Central memory CD4-positive, alpha-beta T cell (primary cell): Measurements from ENCODE around the gene MEX3B.

ENCODE experiments used
- DNase-seq: peaks from one replicate; pipeline ENCODE4 v3.0.0; 2022
- total RNA-seq, 3 experiments: gene quantifications; one replicate each; lab custom pipeline; 2026; lab: John Stamatoyannopoulos, UW

MEX3B gene
- total RNA-seq: 1.4 to 4.4 (median 4.2) reads per million in 3 experiments

DNA sequence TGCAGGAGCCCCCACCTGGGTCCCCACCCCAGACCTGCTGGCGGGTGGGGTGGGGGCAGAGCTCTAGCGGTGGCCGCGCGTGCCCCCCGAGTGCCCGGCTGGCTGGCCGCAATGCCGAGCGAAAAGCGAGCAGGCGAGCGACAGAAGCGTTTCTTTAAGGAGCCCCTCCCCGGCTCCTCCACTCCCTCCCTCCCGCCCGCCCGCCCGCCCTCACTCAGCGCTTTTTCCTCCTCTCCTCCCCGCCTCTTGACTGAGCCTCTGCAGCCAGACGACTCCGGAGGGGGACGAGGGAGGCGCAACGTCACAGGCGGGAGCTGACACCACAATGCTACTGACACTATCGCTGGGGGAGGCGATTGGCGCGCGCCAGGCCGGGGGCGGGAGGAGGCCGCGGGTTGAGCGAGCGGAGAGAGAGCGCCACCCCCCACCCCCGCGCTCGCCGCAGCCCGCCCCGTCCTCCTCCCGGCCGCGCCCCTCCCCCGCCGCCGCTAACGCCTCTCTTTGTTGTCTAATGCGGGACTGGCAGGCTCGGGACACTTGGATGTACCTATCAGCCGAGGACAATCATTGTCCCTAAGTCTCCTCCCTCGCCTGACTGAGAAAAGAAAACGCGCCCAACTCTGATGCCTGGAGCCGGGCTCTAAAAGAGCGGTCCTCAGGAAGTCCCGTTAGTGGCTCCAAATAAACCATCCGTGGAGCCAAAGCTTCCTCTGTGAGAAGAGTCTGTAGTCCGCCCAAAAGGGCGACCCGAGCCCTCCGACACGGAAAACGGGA, at the start of gene MEX3B:
TSS of gene MEX3B (minus strand) at position 127 of the 774 bp plus-strand sequence. CDS start 313 bp downstream, outside the sequence.
- peak; percentile 83 for DNase-seq

GRCh38 chr15:82093774-82094211, 48.0 kb upstream of the MEX3B start:
- no peak for DNase-seq

DNA sequence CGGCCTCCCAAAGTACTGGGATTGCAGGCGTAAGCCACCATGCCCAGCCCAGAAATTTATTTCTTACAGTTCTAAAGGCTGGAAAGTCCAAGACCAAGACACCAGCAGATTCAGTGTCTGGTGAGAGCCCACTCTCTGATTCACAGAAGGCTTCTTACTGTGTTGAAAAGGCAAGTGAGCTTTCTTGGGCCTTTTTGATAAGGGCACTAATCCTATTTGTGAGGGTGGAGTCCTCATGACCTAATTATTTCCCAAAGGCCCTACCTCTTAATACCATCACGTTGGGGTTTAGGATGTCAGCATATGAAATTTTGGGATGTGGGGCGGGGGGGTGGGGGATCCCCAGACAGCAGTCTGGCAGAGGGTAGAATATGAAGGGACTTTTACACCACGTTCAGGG, 47.5 kb upstream of the MEX3B start:
- DNase-seq: no peak

GRCh38 chr15:82091636-82092140, 45.9 kb upstream of the MEX3B start:
- DNase-seq: no peak

- DNase-seq: no peak
These were observed 40.6 kb upstream of the MEX3B start for GRCh38 chr15:82086243-82086995.

DNA sequence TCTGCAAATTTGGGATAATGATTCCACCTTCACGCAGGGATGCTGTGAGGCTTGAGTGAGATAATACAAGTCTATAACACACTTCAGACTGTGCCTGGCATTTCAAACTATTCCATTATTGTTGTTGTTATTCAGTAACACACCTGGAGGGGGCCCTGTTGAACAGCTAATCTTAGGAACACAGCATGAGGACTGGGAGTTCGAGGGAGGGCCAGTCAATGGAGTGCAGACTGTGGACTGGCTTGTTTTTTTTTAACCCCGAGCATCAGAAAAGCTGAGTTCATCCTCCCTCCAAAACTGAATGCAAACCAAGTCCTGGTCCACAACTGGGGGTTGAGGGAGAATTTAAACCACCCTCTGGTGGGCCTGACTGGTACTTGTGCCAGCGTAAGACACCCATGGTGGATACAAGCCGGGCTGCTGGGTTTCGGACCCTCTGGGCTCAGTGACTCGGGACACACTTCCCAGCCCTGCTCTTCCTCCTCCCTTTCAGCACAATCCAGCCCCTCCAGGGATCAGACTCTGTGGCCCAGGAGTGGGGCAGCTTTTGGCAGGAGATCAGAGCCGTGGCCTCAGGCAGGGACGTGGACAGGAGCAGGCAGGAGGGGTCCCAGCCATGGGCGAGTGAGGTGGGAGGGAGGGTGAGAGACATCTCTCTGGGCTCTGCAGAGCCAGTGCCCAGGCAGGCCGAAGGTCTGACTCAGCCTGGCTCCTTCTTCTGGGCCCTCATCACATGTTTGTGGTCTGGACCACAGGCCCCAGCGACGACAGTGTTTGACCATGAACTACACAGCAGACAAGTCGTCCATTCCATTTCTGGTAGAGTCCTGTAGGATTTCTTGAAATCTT, 36.3 kb upstream of the MEX3B start:
- DNase-seq: no peak

- no peak for DNase-seq
These were observed 35.0 kb upstream of the MEX3B start for GRCh38 chr15:82080774-82081173.

GRCh38 chr15:82079736-82080135, 33.9 kb upstream of the MEX3B start:
- DNase-seq: no peak

DNA sequence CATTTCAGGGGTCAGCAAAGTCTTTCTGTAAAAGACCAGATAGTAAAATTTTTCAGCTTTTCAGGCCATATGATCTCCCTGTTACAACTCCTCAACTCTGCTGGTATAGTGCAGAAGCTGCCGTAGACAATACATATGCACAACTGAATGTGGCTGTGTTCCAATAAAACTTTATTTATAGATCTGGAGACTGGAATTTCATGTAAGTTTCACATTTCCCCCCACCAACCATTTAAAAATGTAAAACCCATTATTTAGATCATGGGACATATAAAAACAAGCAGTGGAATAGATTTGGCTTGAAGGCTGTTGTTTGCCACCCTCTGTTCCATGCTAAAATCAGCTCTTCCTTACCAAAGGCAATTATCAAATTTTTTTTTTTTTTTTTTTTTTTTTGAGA, 28.8 kb upstream of the MEX3B start:
- DNase-seq: no peak

GRCh38 chr15:82072926-82073537, 27.2 kb upstream of the MEX3B start:
- DNase-seq: no peak

DNA sequence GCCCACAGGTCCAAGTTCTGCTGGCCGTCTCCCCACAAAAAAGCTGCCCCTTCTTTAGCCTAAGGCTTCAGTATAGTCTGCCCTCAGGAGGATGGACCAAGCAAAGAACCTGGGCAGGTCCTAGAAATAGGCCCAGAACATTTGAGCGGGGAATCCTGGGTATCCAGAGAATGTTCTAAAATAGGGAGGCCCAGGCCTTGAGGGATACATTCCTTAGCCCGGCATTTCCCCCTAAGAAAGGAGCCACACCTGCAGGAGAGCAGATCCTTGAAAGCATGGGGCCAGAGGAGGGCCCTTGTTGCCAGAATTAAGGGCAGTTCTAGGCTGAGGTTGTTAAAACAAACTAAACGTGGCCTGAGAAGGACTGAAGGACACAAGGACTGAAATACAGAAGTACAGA, 20.6 kb upstream of the MEX3B start:
- no peak for DNase-seq

DNA sequence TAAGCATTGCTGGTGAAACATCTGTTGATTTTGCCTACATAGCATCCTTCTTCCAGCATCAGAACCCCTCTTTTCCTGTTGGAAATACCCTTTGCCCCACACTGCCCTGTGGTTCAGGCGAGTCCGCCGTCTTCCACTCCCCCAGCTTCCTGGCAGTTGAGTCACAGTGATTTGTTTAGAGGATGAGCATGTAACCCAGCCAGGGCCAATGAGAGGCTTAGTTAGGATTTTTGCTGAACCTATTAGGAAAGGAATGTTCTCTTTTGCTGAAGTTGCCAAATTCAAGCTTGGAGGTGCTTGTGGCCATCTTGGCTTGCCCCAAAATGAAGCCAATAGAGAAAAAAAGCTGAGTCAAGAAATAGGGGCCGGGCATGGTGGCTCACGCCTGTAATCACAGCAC, 19.0 kb upstream of the MEX3B start:
- DNase-seq: no peak

DNA sequence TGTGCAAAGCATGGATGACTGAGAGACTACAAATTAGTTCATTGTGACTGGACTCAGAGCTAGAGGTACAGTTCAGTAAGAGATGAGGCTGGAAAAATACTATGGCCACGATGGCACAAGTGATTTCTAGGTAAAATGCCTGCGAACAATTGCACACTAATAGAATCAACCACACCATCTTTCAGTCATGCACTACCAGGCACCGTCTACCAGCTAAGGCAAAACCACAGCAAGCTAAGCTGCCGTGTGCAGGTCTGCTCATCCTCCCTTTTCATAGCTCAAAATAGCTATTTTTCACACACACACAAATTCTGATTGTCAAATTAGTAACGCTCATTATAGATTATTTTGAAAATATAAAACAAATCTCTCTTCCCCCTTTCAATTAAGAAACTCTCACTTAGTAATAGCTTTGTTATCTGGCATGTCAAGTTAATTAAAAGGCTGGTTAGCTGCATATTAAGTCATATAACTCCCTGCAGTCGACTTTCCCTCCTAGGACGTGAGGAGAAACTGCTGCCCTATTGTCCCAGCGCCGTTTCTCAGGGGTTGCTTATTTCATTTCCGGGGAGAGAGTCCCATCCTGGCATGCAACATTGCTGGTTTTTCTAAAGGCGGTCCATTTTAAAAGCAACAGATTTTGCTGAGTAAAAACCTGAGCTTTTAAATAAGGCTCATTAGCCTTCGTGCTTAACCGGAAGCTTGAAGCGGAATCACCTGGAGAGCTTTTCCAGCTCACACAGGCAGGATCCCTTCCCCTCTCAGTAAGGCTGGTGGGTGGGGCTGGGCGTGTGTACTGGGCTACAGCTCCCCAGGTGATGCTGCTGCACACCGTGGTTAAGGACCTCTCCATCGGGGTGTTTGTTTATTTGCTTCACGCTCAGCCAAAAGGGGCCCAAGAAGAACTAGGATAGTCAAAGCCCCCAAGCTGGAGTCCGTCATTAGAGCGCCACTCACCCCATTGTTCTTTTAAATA, 16.9 kb upstream of the MEX3B start:
- no peak for DNase-seq

DNA sequence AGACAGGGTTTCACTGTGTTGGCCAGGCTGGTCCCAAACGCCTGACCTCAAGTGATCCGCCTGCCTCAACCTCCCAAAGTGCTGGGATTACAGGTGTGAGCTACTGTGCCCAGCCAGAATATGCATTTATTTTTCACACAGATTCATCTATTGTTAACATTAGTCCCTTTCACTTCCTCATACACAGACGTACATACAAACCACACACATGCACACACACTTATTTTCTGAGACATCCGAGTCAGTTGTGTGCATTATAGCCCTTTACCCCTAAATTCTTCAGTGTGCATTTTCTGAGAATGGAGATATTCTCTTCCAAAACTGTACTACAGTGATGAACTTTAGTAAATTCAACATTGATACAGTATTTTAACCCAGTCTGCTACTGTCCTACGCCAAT, 15.0 kb upstream of the MEX3B start:
- DNase-seq: no peak

DNA sequence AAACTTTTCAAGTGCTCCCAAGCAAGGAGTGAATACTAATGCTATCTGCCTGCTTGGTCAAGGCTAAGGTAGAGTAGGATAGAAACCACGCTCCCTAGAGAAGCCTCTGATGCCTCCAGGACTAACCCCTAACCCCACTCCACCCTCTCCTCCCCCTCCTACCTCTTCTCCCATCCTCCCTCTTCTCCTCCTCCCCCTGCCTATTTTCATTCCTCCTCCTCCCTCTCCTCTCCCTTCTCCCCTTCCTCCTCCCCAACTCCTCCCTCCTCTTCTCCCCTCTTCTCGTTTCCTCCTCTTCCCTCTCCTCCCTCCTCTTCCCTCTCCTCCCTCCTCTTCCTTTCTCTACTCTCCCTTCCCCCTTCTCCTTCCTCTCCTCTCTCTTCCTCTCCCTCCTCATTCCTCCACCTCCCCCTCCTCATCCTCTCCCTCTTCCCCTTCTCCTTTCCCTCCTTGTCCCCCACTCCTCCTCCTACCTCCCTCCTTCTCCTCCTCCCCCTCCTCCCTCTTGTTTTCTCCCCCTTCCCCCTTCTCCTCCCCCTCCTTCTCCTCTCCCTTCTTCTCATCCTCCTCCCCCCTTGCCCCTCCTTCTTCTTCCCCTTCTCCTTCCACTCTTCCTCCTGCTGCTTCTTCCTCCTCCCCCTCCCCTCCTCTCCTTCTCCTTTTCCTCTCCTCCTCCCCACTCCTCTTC, 12.8 kb upstream of the MEX3B start:
- no peak for DNase-seq

DNA sequence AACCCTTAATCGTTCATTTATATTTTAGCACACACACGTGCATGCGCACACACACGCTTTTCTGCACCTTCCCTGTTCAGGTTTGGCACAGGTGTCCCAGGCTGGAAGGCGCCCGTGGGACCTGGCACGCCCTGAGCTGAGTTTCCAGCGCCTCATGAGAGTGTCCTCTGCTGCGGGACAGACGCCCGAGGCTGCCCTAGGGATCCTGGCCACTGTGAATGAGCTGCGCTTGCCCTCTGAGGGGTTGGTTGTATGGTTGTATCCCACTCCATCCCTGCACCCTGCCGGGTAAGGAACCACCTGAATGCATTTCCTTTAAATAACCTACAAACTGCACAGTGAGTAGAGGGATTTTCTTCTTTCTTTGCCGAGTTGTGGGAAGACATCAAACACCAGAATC, 12.2 kb upstream of the MEX3B start:
- no peak for DNase-seq

GRCh38 chr15:82056958-82057823, 11.4 kb upstream of the MEX3B start:
- no peak for DNase-seq

DNA sequence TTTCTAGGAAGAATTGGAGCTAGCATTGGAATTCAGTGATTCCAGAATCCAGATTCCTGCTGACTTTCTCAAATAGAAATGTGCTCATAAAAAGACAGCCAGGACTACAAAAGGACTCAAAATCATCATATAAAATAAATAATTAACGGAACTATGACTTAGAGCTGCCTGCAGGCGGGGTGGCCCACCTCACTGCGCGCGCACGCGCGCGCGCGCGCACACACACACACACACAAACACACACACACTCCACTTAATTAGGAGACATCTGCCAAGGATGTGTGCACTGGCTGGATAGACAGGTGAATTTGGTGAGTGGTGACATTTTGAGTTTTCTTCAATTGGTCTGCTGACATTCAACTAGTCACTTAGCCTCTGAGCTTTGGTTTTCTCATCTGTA, 6.9 kb upstream of the MEX3B start:
- DNase-seq: no peak

- DNase-seq: no peak
These were observed 5.8 kb upstream of the MEX3B start for GRCh38 chr15:82051664-82052063.

- DNase-seq: no peak
These were observed 3.0 kb upstream of the MEX3B start for GRCh38 chr15:82048811-82049210.
